WTC11 (cell line): ENCODE measurements around the gene POLH. TPM values are rescaled to one million over a fixed set of nuclear protein-coding genes. Genes with fewer than 3 reads are reported as not detected.

Experiments used
- ATAC-seq: fragments of 200-7000 bp; cut with Tn5 transposase; 2 replicates; pipeline ENCODE4 v1.10.0; 2021; ENCODE audit warnings: mild to moderate bottlenecking, moderate library complexity
- CTCF ChIA-PET: fragments of 300-600 bp; sonication (Branson Sonifier 250); formaldehyde crosslinking; loops from one replicate; lab custom pipeline; 2021; ENCODE audit warnings: antibody characterized with exemption; lab: Charles Lee
- POLR2A ChIA-PET: fragments of 350-600 bp; sonication (Branson Sonifier 250); formaldehyde crosslinking; loops from one replicate; lab custom pipeline; 2021; ENCODE audit warnings: antibody characterized with exemption; lab: Charles Lee
- DNase-seq: peaks from one replicate; pipeline ENCODE4 v3.0.0; 2021; ENCODE audit warnings: low spot score
- H3K27ac Mint-ChIP-seq: 2 replicates; pipeline ENCODE4 v1.8.0; 2021; ENCODE audit warnings: mixed read lengths
- H3K27me3 Mint-ChIP-seq: 2 replicates; pipeline ENCODE4 v1.8.0; 2021; ENCODE audit warnings: low read depth, mild to moderate bottlenecking, moderate library complexity, mixed read lengths
- H3K36me3 Mint-ChIP-seq: 2 replicates; pipeline ENCODE4 v1.8.0; 2021; ENCODE audit warnings: mixed read lengths
- H3K4me1 Mint-ChIP-seq: 2 replicates; pipeline ENCODE4 v1.8.0; 2022; ENCODE audit warnings: mixed read lengths
- H3K4me3 Mint-ChIP-seq: 2 replicates; pipeline ENCODE4 v1.8.0; 2021; ENCODE audit warnings: mild to moderate bottlenecking, moderate library complexity, mixed read lengths
- H3K9me3 Mint-ChIP-seq: 2 replicates; pipeline ENCODE4 v1.8.0; 2021; ENCODE audit warnings: mixed read lengths
- CREM ChIP-seq: sonication (generic); formaldehyde crosslinking; IDR thresholded peaks from 2 replicates; pipeline ENCODE4 v1.8.1; 2022; ENCODE audit warnings: mild to moderate bottlenecking, missing genetic modification reagents, moderate library complexity
- KAT7 ChIP-seq: sonication (generic); formaldehyde crosslinking; IDR thresholded peaks from 2 replicates; pipeline ENCODE4 v1.8.1; 2023; ENCODE audit warnings: missing genetic modification reagents, mild to moderate bottlenecking, borderline replicate concordance
- NFYB ChIP-seq: sonication (generic); formaldehyde crosslinking; conservative IDR thresholded peaks from 2 replicates; pipeline ENCODE4 v1.8.0; 2022; ENCODE audit warnings: low read depth, missing genetic modification reagents
- PRRX2 ChIP-seq: fragments of 250-450 bp; sonication (Bioruptor Pico); IDR thresholded peaks from 2 replicates; pipeline ENCODE4 v1.8.0; 2021; ENCODE audit warnings: mild to moderate bottlenecking
- RORB ChIP-seq: fragments of 250-450 bp; sonication (Bioruptor Pico); IDR thresholded peaks from 2 replicates; pipeline ENCODE4 v1.9.0; 2021; ENCODE audit warnings: mild to moderate bottlenecking
- SMAD4 ChIP-seq: sonication (generic); formaldehyde crosslinking; IDR thresholded peaks from 2 replicates; pipeline ENCODE4 v1.8.0; 2022; ENCODE audit warnings: mild to moderate bottlenecking, missing genetic modification reagents
- TEAD1 ChIP-seq: sonication (generic); formaldehyde crosslinking; IDR thresholded peaks from 2 replicates; pipeline ENCODE4 v1.8.0; 2022; ENCODE audit warnings: mild to moderate bottlenecking, missing genetic modification reagents
- ZBTB21 ChIP-seq: sonication (generic); formaldehyde crosslinking; IDR thresholded peaks from 2 replicates; pipeline ENCODE4 v1.8.1; 2023; ENCODE audit warnings: mild to moderate bottlenecking, missing genetic modification reagents, borderline replicate concordance
- ZNF121 ChIP-seq: sonication (generic); formaldehyde crosslinking; IDR thresholded peaks from 2 replicates; pipeline ENCODE4 v1.8.0; 2023; ENCODE audit warnings: missing genetic modification reagents
- ZNF317 ChIP-seq: sonication (generic); formaldehyde crosslinking; IDR thresholded peaks from 2 replicates; pipeline ENCODE4 v1.8.1; 2023; ENCODE audit warnings: low read depth, mild to moderate bottlenecking, moderate library complexity, missing genetic modification reagents, borderline replicate concordance
- total RNA-seq: library from RNA; stranded (reverse); gene quantifications from 3 replicates; pipeline ENCODE4 v1.2.3, GENCODE V29; 2021
- TF ChIP-seq, protein P1 (sequence below): sonication (generic); formaldehyde crosslinking; IDR thresholded peaks from 2 replicates; pipeline ENCODE4 v1.8.1; 2023; ENCODE audit warnings: mild to moderate bottlenecking, moderate library complexity, missing genetic modification reagents
- TF ChIP-seq, protein P2 (sequence below): fragments of 250-450 bp; sonication (Bioruptor Pico); IDR thresholded peaks from 2 replicates; pipeline ENCODE4 v1.9.0; 2021; ENCODE audit warnings: mild to moderate bottlenecking, borderline replicate concordance
- TF ChIP-seq, protein P3 (sequence below): sonication (generic); formaldehyde crosslinking; conservative IDR thresholded peaks from 2 replicates; pipeline ENCODE4 v1.8.1; 2022; ENCODE audit warnings: mild to moderate bottlenecking, missing genetic modification reagents
- TF ChIP-seq, protein P4 (sequence below): sonication (generic); formaldehyde crosslinking; IDR thresholded peaks from 2 replicates; pipeline ENCODE4 v1.8.0; 2022; ENCODE audit warnings: mild to moderate bottlenecking, missing genetic modification reagents
- TF ChIP-seq, protein P5 (sequence below): fragments of 250-450 bp; sonication (Bioruptor Pico); IDR thresholded peaks from 2 replicates; pipeline ENCODE4 v1.9.0; 2021; ENCODE audit warnings: mild to moderate bottlenecking
- TF ChIP-seq, protein P6 (sequence below): fragments of 250-450 bp; sonication (Bioruptor Pico); IDR thresholded peaks from 2 replicates; pipeline ENCODE4 v1.9.0; 2021; ENCODE audit warnings: mild to moderate bottlenecking
- TF ChIP-seq, protein P7 (sequence below): sonication (generic); formaldehyde crosslinking; IDR thresholded peaks from 2 replicates; pipeline ENCODE4 v1.8.0; 2023; ENCODE audit warnings: missing genetic modification reagents, mild to moderate bottlenecking, borderline replicate concordance
- TF ChIP-seq, protein P8 (sequence below): sonication (generic); formaldehyde crosslinking; IDR thresholded peaks from 2 replicates; pipeline ENCODE4 v1.8.0; 2022; ENCODE audit warnings: mild to moderate bottlenecking, missing genetic modification reagents

Gene POLH
- total RNA-seq, 1 experiment from 2014 or later = 28.0 TPM

DNA sequence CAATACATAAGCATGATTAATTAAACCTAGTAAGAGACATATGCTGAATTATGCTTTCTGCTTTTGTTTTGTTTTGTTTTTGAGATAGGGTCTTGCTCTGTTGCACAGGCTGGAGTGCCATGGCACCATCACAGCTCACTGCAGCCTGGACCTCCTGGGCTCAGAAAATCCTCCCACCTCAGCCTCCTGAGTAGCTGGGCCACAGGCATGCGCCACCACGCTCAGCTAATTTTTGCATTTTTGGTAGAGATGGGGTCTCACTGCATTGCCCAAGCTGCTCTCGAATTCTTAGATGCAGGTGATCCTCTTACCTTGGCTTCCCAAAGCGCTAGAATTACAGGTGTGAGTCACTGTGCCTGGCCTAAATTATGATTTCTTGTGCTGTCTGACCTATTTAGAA is 4.0 kb upstream of the POLH start:
- no peak for DNase-seq
- H3K9me3 Mint-ChIP-seq = no peaks in the 10 kb centered on the region
- no peaks in the 10 kb centered on the region for H3K27me3 Mint-ChIP-seq
- ATAC-seq = no peak
- TF ChIP-seq KAT7 (CRISPR knock-in tag) = no peak
- no peak for TF ChIP-seq CREM (CRISPR knock-in tag)
- TF ChIP-seq NFYB (CRISPR knock-in tag) = no peak
- TF ChIP-seq, protein P1, sequence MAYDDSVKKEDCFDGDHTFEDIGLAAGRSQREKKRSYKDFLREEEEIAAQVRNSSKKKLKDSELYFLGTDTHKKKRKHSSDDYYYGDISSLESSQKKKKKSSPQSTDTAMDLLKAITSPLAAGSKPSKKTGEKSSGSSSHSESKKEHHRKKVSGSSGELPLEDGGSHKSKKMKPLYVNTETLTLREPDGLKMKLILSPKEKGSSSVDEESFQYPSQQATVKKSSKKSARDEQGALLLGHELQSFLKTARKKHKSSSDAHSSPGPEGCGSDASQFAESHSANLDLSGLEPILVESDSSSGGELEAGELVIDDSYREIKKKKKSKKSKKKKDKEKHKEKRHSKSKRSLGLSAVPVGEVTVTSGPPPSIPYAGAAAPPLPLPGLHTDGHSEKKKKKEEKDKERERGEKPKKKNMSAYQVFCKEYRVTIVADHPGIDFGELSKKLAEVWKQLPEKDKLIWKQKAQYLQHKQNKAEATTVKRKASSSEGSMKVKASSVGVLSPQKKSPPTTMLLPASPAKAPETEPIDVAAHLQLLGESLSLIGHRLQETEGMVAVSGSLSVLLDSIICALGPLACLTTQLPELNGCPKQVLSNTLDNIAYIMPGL (CRISPR knock-in tag) = no peak
- TF ChIP-seq, protein P2, sequence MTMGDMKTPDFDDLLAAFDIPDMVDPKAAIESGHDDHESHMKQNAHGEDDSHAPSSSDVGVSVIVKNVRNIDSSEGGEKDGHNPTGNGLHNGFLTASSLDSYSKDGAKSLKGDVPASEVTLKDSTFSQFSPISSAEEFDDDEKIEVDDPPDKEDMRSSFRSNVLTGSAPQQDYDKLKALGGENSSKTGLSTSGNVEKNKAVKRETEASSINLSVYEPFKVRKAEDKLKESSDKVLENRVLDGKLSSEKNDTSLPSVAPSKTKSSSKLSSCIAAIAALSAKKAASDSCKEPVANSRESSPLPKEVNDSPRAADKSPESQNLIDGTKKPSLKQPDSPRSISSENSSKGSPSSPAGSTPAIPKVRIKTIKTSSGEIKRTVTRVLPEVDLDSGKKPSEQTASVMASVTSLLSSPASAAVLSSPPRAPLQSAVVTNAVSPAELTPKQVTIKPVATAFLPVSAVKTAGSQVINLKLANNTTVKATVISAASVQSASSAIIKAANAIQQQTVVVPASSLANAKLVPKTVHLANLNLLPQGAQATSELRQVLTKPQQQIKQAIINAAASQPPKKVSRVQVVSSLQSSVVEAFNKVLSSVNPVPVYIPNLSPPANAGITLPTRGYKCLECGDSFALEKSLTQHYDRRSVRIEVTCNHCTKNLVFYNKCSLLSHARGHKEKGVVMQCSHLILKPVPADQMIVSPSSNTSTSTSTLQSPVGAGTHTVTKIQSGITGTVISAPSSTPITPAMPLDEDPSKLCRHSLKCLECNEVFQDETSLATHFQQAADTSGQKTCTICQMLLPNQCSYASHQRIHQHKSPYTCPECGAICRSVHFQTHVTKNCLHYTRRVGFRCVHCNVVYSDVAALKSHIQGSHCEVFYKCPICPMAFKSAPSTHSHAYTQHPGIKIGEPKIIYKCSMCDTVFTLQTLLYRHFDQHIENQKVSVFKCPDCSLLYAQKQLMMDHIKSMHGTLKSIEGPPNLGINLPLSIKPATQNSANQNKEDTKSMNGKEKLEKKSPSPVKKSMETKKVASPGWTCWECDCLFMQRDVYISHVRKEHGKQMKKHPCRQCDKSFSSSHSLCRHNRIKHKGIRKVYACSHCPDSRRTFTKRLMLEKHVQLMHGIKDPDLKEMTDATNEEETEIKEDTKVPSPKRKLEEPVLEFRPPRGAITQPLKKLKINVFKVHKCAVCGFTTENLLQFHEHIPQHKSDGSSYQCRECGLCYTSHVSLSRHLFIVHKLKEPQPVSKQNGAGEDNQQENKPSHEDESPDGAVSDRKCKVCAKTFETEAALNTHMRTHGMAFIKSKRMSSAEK = no peak
- no peak for TF ChIP-seq ZBTB21 (CRISPR knock-in tag)
- no peak for TF ChIP-seq RORB (CRISPR knock-in tag)
- no peak for TF ChIP-seq TEAD1
- ChIA-PET CTCF (no interaction called here), POLR2A (no interaction called here)
- peaks cover 52% of the 10 kb centered on the region for H3K36me3 Mint-ChIP-seq
- H3K4me3 Mint-ChIP-seq = no peak overlapping the region
- H3K27ac Mint-ChIP-seq = no peak overlapping the region
- peaks cover 5% of the 10 kb centered on the region for H3K4me1 Mint-ChIP-seq

DNA sequence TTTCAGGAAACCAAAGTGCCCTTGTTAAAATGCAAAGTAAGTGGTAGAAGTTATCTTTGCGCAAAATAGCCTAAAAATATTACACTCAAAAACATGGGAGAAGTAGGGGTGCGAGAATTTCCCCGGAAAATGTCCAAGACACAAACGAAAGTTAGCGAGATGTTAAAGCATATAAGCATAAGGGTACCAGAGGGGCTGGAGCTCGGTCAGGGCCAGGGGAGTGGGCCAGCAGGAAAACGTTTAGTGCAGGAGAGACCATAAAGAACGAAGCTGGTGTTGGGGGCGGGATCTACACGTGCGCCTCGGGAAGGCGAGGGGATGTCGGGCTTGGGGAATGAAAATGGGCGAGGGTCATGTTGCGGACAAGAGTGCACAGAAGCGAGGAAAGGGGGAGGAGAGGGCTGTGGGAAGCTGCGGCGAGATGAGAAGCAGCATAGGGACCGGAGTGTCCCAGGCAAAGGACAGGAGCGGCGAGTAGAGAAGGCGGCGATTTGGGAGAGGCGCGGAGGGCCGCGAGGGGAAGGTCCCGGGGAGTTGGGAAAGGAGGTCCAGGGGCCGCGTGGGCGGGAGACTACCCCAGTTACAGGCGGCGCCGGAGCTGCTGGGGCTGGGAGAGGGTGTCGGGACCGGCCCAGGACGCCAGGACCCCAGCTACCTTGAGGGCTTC is 747 bp upstream of the POLH start:
- Mint-ChIP-seq H3K4me3 (peak overlapping the region; percentile 98), H3K4me1 (peaks cover 15% of the 10 kb centered on the region), H3K27me3 (no peaks in the 10 kb centered on the region), H3K27ac (peak overlapping the region; percentile 78), H3K9me3 (no peaks in the 10 kb centered on the region), H3K36me3 (peaks cover 41% of the 10 kb centered on the region)
- ATAC-seq (peak; percentile 46), DNase-seq (peak; percentile 40)
- POLR2A ChIA-PET = interaction anchor here (1.2 kb wide), 1 partner anchor 35 kb away, joined by 3 read pairs; no protein-coding TSS in a partner anchor
- CTCF ChIA-PET = interaction anchor here (1.1 to 2.1 kb wide), 2 partner anchors 33 to 504 kb away, joined by 3 to 8 read pairs; no protein-coding TSS in a partner anchor
- TF ChIP-seq ZNF121 (CRISPR knock-in tag) (no peak), CREM (CRISPR knock-in tag) (no peak), SMAD4 (CRISPR knock-in tag) (no peak), PRRX2 (CRISPR knock-in tag) (no peak), ZNF317 (no peak)
- TF ChIP-seq, protein P3, sequence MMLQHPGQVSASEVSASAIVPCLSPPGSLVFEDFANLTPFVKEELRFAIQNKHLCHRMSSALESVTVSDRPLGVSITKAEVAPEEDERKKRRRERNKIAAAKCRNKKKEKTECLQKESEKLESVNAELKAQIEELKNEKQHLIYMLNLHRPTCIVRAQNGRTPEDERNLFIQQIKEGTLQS (CRISPR knock-in tag) = no peak
- TF ChIP-seq, protein P4, sequence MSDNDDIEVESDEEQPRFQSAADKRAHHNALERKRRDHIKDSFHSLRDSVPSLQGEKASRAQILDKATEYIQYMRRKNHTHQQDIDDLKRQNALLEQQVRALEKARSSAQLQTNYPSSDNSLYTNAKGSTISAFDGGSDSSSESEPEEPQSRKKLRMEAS (CRISPR knock-in tag) = no peak; the same call in 1 of the 2 replicates
- TF ChIP-seq, protein P5, sequence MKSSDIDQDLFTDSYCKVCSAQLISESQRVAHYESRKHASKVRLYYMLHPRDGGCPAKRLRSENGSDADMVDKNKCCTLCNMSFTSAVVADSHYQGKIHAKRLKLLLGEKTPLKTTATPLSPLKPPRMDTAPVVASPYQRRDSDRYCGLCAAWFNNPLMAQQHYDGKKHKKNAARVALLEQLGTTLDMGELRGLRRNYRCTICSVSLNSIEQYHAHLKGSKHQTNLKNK (CRISPR knock-in tag) = no peak
- TF ChIP-seq, protein P6, sequence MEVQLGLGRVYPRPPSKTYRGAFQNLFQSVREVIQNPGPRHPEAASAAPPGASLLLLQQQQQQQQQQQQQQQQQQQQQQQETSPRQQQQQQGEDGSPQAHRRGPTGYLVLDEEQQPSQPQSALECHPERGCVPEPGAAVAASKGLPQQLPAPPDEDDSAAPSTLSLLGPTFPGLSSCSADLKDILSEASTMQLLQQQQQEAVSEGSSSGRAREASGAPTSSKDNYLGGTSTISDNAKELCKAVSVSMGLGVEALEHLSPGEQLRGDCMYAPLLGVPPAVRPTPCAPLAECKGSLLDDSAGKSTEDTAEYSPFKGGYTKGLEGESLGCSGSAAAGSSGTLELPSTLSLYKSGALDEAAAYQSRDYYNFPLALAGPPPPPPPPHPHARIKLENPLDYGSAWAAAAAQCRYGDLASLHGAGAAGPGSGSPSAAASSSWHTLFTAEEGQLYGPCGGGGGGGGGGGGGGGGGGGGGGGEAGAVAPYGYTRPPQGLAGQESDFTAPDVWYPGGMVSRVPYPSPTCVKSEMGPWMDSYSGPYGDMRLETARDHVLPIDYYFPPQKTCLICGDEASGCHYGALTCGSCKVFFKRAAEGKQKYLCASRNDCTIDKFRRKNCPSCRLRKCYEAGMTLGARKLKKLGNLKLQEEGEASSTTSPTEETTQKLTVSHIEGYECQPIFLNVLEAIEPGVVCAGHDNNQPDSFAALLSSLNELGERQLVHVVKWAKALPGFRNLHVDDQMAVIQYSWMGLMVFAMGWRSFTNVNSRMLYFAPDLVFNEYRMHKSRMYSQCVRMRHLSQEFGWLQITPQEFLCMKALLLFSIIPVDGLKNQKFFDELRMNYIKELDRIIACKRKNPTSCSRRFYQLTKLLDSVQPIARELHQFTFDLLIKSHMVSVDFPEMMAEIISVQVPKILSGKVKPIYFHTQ (CRISPR knock-in tag) = no peak
- TF ChIP-seq, protein P7, sequence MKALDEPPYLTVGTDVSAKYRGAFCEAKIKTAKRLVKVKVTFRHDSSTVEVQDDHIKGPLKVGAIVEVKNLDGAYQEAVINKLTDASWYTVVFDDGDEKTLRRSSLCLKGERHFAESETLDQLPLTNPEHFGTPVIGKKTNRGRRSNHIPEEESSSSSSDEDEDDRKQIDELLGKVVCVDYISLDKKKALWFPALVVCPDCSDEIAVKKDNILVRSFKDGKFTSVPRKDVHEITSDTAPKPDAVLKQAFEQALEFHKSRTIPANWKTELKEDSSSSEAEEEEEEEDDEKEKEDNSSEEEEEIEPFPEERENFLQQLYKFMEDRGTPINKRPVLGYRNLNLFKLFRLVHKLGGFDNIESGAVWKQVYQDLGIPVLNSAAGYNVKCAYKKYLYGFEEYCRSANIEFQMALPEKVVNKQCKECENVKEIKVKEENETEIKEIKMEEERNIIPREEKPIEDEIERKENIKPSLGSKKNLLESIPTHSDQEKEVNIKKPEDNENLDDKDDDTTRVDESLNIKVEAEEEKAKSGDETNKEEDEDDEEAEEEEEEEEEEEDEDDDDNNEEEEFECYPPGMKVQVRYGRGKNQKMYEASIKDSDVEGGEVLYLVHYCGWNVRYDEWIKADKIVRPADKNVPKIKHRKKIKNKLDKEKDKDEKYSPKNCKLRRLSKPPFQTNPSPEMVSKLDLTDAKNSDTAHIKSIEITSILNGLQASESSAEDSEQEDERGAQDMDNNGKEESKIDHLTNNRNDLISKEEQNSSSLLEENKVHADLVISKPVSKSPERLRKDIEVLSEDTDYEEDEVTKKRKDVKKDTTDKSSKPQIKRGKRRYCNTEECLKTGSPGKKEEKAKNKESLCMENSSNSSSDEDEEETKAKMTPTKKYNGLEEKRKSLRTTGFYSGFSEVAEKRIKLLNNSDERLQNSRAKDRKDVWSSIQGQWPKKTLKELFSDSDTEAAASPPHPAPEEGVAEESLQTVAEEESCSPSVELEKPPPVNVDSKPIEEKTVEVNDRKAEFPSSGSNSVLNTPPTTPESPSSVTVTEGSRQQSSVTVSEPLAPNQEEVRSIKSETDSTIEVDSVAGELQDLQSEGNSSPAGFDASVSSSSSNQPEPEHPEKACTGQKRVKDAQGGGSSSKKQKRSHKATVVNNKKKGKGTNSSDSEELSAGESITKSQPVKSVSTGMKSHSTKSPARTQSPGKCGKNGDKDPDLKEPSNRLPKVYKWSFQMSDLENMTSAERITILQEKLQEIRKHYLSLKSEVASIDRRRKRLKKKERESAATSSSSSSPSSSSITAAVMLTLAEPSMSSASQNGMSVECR (CRISPR knock-in tag) = no peak
- TF ChIP-seq, protein P8, sequence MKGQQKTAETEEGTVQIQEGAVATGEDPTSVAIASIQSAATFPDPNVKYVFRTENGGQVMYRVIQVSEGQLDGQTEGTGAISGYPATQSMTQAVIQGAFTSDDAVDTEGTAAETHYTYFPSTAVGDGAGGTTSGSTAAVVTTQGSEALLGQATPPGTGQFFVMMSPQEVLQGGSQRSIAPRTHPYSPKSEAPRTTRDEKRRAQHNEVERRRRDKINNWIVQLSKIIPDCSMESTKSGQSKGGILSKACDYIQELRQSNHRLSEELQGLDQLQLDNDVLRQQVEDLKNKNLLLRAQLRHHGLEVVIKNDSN = 0 out of 2 replicates have a peak, but pooled peaks have one; percentile 9
